NT2/D1 (cell line): ENCODE results near the gene GRWD1.

Source experiments
- YY1 ChIP-seq: IDR thresholded peaks from 2 replicates; pipeline ENCODE4 v1.6.1; 2011; ENCODE audit not compliant: insufficient read length, insufficient read depth
- ZNF274 ChIP-seq: IDR thresholded peaks from 2 replicates; pipeline ENCODE4 v1.6.1; 2011; ENCODE audit warnings: mild to moderate bottlenecking, low read depth, low read length

- TF ChIP-seq YY1 (no peak), ZNF274 (no peak)
Measured at GRCh38 chr19:48498595-48499311, 53.0 kb downstream of the GRWD1 start.
